Measurements from ENCODE around the gene LIME1. TPM values are rescaled to one million over a fixed set of nuclear protein-coding genes. Genes with fewer than 3 reads are reported as not detected.

The LIME1 gene
- total RNA-seq, 1 donor from 2014 or later, result 8.1 TPM

DNA sequence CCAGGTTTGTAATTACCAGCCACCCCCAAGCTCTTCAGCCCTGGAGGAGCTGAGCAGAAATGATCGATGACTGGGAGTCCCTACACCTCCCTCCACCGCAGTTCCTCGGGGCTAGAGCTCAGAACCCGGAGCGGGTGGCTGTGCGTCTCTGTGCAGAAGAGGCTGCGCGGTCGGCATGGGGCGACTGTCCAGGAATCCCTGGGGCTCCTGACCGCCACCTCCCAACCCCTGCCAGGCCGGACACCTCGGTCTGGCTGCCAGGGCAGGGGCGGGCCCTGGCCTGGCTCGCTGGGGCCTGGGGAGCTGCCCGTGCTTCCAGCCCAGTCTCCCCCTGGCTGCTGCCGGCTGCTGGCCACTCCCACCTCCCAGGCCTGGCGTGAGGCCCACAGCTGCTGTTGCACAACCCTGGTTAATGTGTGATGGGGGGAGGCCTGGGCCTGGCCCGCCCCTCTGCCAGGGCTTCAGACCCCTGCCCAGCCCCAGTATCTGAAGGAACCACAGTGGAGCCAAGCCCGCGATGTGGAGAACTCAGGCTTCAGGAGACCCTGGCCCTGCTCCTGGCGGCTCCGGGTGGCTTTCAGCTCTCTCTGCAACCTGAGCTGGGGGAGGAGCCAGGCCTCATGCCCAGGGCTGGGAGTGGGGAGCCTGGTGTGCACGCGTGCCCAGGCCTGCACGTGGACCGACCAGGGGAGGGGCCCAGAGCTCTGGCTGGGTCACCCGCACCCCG lies 4.3 kb downstream of the LIME1 start:
- H3K4me3 Mint-ChIP-seq (ENCODE audit: unreplicated experiment), result no peak overlapping the region
- peaks cover 18% of the 10 kb centered on the region for H3K36me3 Mint-ChIP-seq (ENCODE audit: low read depth, unreplicated experiment)
- H3K9me3 Mint-ChIP-seq (ENCODE audit: unreplicated experiment), result no peaks in the 10 kb centered on the region
- peaks cover 19% of the 10 kb centered on the region for H3K27me3 Mint-ChIP-seq (ENCODE audit: unreplicated experiment)
- no peak overlapping the region for H3K27ac Mint-ChIP-seq (ENCODE audit: unreplicated experiment)
- peak; percentile 65 for DNase-seq (ENCODE audit: low spot score)
- TF ChIP-seq, protein P1, sequence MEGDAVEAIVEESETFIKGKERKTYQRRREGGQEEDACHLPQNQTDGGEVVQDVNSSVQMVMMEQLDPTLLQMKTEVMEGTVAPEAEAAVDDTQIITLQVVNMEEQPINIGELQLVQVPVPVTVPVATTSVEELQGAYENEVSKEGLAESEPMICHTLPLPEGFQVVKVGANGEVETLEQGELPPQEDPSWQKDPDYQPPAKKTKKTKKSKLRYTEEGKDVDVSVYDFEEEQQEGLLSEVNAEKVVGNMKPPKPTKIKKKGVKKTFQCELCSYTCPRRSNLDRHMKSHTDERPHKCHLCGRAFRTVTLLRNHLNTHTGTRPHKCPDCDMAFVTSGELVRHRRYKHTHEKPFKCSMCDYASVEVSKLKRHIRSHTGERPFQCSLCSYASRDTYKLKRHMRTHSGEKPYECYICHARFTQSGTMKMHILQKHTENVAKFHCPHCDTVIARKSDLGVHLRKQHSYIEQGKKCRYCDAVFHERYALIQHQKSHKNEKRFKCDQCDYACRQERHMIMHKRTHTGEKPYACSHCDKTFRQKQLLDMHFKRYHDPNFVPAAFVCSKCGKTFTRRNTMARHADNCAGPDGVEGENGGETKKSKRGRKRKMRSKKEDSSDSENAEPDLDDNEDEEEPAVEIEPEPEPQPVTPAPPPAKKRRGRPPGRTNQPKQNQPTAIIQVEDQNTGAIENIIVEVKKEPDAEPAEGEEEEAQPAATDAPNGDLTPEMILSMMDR (IDR thresholded peaks at IDR 0.05; ENCODE audit: unreplicated experiment), result no peak
- H3K4me1 Mint-ChIP-seq (ENCODE audit: unreplicated experiment), result no peaks in the 10 kb centered on the region

DNA sequence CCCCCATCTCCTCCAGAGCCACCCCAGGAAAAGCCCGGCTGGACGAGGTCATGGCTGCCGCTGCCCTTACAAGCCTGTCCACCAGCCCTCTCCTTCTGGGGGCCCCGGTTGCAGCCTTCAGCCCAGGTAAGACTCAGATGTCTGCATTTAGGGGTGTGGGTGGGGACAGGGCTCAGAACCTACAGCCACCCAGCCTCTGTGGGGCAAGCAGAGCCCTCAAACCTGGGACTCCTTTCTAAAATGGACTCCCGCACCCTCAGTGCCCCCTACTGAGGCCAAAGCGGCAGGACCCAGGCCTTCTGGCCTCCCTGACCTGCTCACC lies 4.9 kb downstream of the LIME1 start:
- peaks cover 15% of the 10 kb centered on the region for H3K27me3 Mint-ChIP-seq (ENCODE audit: unreplicated experiment)
- H3K36me3 Mint-ChIP-seq (ENCODE audit: low read depth, unreplicated experiment), result peaks cover 15% of the 10 kb centered on the region
- no peak for DNase-seq (ENCODE audit: low spot score)
- peak overlapping the region; percentile 62 for H3K4me3 Mint-ChIP-seq (ENCODE audit: unreplicated experiment)
- H3K9me3 Mint-ChIP-seq (ENCODE audit: unreplicated experiment), result no peaks in the 10 kb centered on the region
- no peak overlapping the region for H3K27ac Mint-ChIP-seq (ENCODE audit: unreplicated experiment)
- H3K4me1 Mint-ChIP-seq (ENCODE audit: unreplicated experiment), result no peaks in the 10 kb centered on the region
- TF ChIP-seq, protein P1 (IDR thresholded peaks at IDR 0.05; ENCODE audit: unreplicated experiment), result no peak

DNA sequence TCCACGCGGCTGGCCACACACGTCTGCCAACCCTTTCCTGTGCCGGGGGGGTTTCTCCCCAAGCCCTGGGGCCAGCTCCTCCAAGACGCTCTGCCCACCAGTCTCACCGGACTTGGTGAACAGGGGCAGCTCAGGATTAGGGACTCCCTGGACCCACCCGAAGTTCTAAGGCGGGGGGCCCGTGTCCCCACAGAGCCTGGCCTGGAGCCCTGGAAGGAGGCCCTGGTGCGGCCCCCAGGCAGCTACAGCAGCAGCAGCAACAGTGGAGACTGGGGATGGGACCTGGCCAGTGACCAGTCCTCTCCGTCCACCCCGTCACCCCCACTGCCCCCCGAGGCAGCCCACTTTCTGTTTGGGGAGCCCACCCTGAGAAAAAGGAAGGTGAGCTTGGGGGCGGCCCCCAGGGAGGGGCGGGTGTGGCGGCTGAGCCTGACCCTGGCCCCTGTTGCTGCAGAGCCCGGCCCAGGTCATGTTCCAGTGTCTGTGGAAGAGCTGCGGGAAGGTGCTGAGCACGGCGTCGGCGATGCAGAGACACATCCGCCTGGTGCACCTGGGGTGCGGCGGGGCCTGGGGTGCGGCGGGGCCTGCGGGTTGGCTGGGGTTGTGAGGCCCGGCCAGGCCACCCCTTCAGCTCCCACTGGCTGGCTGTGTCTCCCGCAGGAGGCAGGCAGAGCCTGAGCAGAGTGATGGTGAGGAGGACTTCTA lies 5.4 kb downstream of the LIME1 start:
- Mint-ChIP-seq H3K9me3 (ENCODE audit: unreplicated experiment) (no peaks in the 10 kb centered on the region), H3K27me3 (ENCODE audit: unreplicated experiment) (peaks cover 10% of the 10 kb centered on the region), H3K4me3 (ENCODE audit: unreplicated experiment) (peak overlapping the region; percentile 62), H3K27ac (ENCODE audit: unreplicated experiment) (no peak overlapping the region), H3K36me3 (ENCODE audit: low read depth, unreplicated experiment) (peaks cover 14% of the 10 kb centered on the region), H3K4me1 (ENCODE audit: unreplicated experiment) (no peaks in the 10 kb centered on the region)
- DNase-seq (ENCODE audit: low spot score), result no peak
- TF ChIP-seq, protein P1 (IDR thresholded peaks at IDR 0.05; ENCODE audit: unreplicated experiment), result no peak

DNA sequence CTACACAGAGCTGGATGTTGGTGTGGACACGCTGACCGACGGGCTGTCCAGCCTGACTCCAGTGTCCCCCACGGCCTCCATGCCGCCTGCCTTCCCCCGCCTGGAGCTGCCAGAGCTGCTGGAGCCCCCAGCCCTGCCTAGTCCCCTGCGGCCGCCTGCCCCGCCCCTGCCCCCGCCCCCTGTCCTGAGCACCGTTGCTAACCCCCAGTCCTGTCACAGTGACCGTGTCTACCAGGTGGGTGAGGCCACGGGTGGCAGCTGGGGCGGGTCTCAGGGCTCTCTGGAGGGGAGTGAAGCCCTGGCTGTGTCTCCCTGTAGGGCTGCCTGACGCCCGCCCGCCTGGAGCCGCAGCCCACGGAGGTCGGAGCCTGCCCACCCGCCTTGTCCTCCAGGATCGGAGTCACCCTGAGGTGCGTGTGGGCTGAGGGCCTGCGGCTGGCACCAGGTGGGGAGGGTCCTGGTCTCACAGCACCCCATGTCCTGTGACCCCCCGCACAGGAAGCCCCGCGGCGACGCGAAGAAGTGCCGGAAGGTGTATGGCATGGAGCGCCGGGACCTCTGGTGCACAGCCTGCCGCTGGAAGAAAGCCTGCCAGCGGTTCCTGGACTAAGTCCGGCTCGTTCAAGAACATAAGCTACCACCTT lies 6.0 kb downstream of the LIME1 start:
- no peaks in the 10 kb centered on the region for H3K4me1 Mint-ChIP-seq (ENCODE audit: unreplicated experiment)
- H3K9me3 Mint-ChIP-seq (ENCODE audit: unreplicated experiment), result no peaks in the 10 kb centered on the region
- H3K27ac Mint-ChIP-seq (ENCODE audit: unreplicated experiment), result no peak overlapping the region
- TF ChIP-seq, protein P1 (IDR thresholded peaks at IDR 0.05; ENCODE audit: unreplicated experiment), result no peak
- peaks cover 14% of the 10 kb centered on the region for H3K36me3 Mint-ChIP-seq (ENCODE audit: low read depth, unreplicated experiment)
- DNase-seq (ENCODE audit: low spot score), result no peak
- peaks cover 10% of the 10 kb centered on the region for H3K27me3 Mint-ChIP-seq (ENCODE audit: unreplicated experiment)
- H3K4me3 Mint-ChIP-seq (ENCODE audit: unreplicated experiment), result no peak overlapping the region

Data from endothelial cell (in vitro differentiated cells).